Activated gamma-delta T cell treated with anti-CD3 and anti-CD28 coated beads, Interleukin-2, amount 50 U/mL, for 16 hours (primary cell): Measurements from ENCODE around the gene CIAO1.
"Not testable (repeated sequence)": the region's sequence is repeated elsewhere in the genome, so short reads cannot be mapped to it uniquely, and the experiment has no call there.

ENCODE experiments used
- DNase-seq: peaks from one replicate; pipeline ENCODE4 v3.0.0-alpha.2; 2020; ENCODE audit warnings: low read depth

The CIAO1 gene

GRCh38 chr2:96250188-96250587, 15.8 kb upstream of the CIAO1 start:
- no peak for DNase-seq

- no peak for DNase-seq
Measured at GRCh38 chr2:96251721-96252292, 14.2 kb upstream of the CIAO1 start.

GRCh38 chr2:96252526-96252925, 13.5 kb upstream of the CIAO1 start:
- DNase-seq: no peak

GRCh38 chr2:96253006-96253405, 13.0 kb upstream of the CIAO1 start:
- no peak for DNase-seq

- DNase-seq: no peak
Measured at GRCh38 chr2:96254571-96254970, 11.5 kb upstream of the CIAO1 start.

GRCh38 chr2:96256611-96257113, 9.4 kb upstream of the CIAO1 start:
- no peak for DNase-seq

- DNase-seq: not testable (repeated sequence)
Measured at GRCh38 chr2:96257744-96258143, 8.3 kb upstream of the CIAO1 start.

- no peak for DNase-seq
Measured at GRCh38 chr2:96258166-96259022, 7.6 kb upstream of the CIAO1 start.

- no peak for DNase-seq
Measured at GRCh38 chr2:96259497-96259921, 6.5 kb upstream of the CIAO1 start.

GRCh38 chr2:96260387-96261260, 5.4 kb upstream of the CIAO1 start:
- no peak for DNase-seq

GRCh38 chr2:96261328-96262003, 4.6 kb upstream of the CIAO1 start:
- DNase-seq: no peak

- DNase-seq: no peak
Measured at GRCh38 chr2:96262306-96262705, 3.7 kb upstream of the CIAO1 start.

GRCh38 chr2:96264086-96264485, 1.9 kb upstream of the CIAO1 start:
- no peak for DNase-seq

- DNase-seq: peak; percentile 30
Measured at GRCh38 chr2:96264656-96265348, 1.2 kb upstream of the CIAO1 start.

GRCh38 chr2:96265349-96265839, 631 bp upstream of the CIAO1 start:
- DNase-seq: peak; percentile 24

- DNase-seq: peak; percentile 13
Measured at GRCh38 chr2:96267159-96267971, 1.3 kb downstream of the CIAO1 start.

- DNase-seq: no peak
Measured at GRCh38 chr2:96271995-96272394, 6.0 kb downstream of the CIAO1 start.

GRCh38 chr2:96273763-96274162, 7.7 kb downstream of the CIAO1 start:
- DNase-seq: no peak

GRCh38 chr2:96274355-96275056, 8.5 kb downstream of the CIAO1 start:
- DNase-seq: no peak
